GM18951 (cell line): ENCODE data around the gene DTWD2.
"Not testable (repeated sequence)": the region's sequence is repeated elsewhere in the genome, so short reads cannot be mapped to it uniquely, and the experiment has no call there.

Source experiments
- POLR2A ChIP-seq: IDR thresholded peaks from 4 replicates; pipeline ENCODE4 v1.6.1; 2011; ENCODE audit warnings: mild to moderate bottlenecking; ENCODE audit not compliant: insufficient read length, insufficient read depth; ENCODE audit errors: extremely low read depth
- in situ Hi-C: fragments of 300-500 bp; cut with MboI; formaldehyde crosslinking; loops from one replicate; pipeline ENCODE4 v1.12.0; 2022; ENCODE audit warnings: low sequenced_read_pairs, mixed read lengths, inconsistent platforms; ENCODE audit not compliant: unreplicated experiment

Gene DTWD2

GRCh38 chr5:118854819-118855218, 133.5 kb downstream of the DTWD2 start:
- in situ Hi-C loops: no loop called here
- no peak for TF ChIP-seq POLR2A

DNA sequence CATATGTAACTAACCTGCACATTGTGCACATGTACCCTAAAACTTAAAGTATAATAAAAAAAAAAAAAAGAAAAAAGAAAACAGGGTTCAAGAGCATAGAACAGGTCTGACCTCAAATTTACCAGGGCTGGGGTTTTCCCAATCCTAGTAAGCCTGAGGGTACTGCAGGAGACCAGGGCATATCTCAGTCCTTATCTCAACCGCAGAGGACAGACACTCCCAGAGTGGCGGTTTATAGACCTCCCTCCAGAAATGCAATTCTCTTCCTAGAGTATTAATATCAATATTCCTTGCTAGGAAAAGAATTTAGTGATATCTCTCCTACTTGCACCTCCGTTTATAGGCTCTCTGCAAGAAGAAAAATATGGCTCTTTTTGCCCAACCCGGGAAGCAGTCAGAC, 136.6 kb downstream of the DTWD2 start:
- in situ Hi-C loops: not testable (repeated sequence)

GRCh38 chr5:118849507-118849906, 138.8 kb downstream of the DTWD2 start:
- in situ Hi-C loops: not testable (repeated sequence)

- in situ Hi-C loops: no loop called here
- TF ChIP-seq POLR2A: no peak
Measured at GRCh38 chr5:118844351-118844750, 144.0 kb downstream of the DTWD2 start.

GRCh38 chr5:118834710-118835109, 153.6 kb downstream of the DTWD2 start:
- in situ Hi-C loops: no loop called here
- no peak for TF ChIP-seq POLR2A

DNA sequence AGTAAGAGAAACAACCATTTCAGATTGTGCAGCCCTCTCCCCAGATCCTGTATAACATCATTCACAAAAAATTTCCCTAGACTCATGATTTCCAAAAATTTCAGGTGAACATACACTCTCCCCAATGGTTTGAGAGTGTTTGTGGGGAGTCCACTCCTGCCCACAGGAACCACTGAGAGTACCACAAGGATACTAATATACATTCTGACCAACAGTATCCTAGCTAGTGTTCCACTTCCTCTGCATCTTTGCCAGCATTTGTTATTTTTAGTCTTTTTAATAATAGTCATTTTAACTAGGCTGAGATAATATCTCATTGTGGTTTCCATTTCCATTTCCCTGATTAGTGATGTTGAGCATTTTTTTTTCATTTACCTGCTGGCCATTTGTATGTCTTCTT, 155.4 kb downstream of the DTWD2 start:
- no peak for TF ChIP-seq POLR2A
- in situ Hi-C loops: no loop called here

DNA sequence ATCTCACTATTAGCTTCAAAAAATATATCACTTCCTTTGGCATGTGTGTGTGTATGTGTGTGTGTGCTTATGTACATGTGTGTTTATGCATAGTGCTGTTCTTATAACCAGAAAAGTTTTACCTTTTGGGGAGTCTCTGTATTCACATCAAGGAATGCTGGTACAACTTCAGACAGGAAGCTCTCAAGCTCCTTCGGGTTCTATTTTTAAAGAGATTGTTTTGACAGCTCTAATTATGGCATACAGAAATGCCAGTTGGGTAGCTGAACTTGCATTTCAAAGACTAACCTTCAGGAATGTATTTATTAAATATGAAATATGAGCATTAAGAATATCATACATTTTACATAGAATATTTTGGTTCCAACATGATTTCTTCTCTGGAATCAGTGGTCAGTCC, 163.1 kb downstream of the DTWD2 start:
- no peak for TF ChIP-seq POLR2A
- in situ Hi-C loops: no loop called here

GRCh38 chr5:118818604-118819003, 169.7 kb downstream of the DTWD2 start:
- in situ Hi-C loops: no loop called here
- TF ChIP-seq POLR2A: no peak

DNA sequence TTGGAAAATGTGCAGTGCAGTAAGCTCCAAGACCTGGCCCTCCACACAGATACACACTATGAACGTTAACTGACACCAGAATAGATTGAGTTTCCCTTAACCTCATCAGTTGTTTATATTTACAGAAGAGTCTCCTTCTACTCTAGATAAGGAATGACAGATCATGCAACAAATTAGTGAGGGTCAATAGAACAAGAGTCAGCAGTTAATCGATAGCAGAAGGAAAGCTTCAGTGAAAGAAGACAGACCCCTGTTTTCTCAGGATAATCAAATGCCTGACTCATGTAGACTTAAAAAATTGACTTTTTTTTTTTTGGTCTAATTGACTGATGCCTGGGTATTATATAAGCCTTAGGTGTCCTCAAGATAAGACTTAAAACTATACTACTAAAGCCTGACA, 179.9 kb downstream of the DTWD2 start:
- in situ Hi-C loops: no loop called here
- TF ChIP-seq POLR2A: no peak

DNA sequence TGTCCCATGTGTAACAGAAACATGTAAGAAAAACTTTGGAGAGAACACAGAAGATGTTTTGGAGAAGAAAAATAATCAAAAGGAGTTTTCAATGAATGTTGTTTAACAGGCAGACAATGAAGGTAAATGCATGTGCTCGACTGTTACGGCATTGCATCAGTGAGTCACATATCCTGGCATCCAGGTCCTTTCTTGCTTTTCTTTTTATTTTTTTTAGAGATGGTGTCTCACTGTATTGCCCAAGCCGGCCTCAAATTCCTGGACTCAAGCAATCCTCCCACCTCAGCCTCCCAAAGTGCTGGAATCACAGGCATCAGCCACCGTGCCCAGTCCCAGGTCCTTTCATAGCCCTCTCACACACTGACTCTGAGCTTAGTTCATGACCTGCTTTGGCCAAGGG, 181.8 kb downstream of the DTWD2 start:
- TF ChIP-seq POLR2A: no peak
- in situ Hi-C loops: no loop called here

GRCh38 chr5:118802335-118802734, 186.0 kb downstream of the DTWD2 start:
- no peak for TF ChIP-seq POLR2A
- in situ Hi-C loops: no loop called here

- TF ChIP-seq POLR2A: no peak
- in situ Hi-C loops: no loop called here
Measured at GRCh38 chr5:118796081-118796480, 192.3 kb downstream of the DTWD2 start.

GRCh38 chr5:118794281-118794680, 194.1 kb downstream of the DTWD2 start:
- in situ Hi-C loops: no loop called here
- no peak for TF ChIP-seq POLR2A

GRCh38 chr5:118793652-118794051, 194.7 kb downstream of the DTWD2 start:
- no peak for TF ChIP-seq POLR2A
- in situ Hi-C loops: no loop called here

GRCh38 chr5:118793091-118793490, 195.3 kb downstream of the DTWD2 start:
- no peak for TF ChIP-seq POLR2A
- in situ Hi-C loops: no loop called here
